H1 (cell line): Measurements from ENCODE around the gene FBXO41. TPM values are rescaled to one million over a fixed set of nuclear protein-coding genes. Genes with fewer than 3 reads are reported as not detected.

Source experiments
- CTCF ChIP-seq, 3 experiments: IDR thresholded peaks; 1 replicate in 2 of 3; 2 replicates in 1 of 3; pipeline versions ENCODE4 v1.5.1 to v1.6.1; 2011; ENCODE audit warnings: low read length in 3 of 3, mild to moderate bottlenecking in 3 of 3, inconsistent platforms in 2 of 3, low read depth in 1 of 3, moderate library complexity in 1 of 3; ENCODE audit not compliant: insufficient read depth in 1 of 3; ENCODE audit errors: control extremely low read depth in 1 of 3
- MAFK ChIP-seq: IDR thresholded peaks from 2 replicates; pipeline ENCODE4 v1.6.1; 2012; ENCODE audit warnings: low read depth, mild to moderate bottlenecking, improper control_type of control experiment, low read length
- POU5F1 ChIP-seq: IDR thresholded peaks from 2 replicates; pipeline ENCODE4 v1.6.1; 2011; ENCODE audit warnings: low read depth, mild to moderate bottlenecking, low read length, moderate library complexity
- RBBP5 ChIP-seq: IDR thresholded peaks from 2 replicates; pipeline ENCODE4 v1.7.1; 2012; ENCODE audit warnings: low read depth, mild to moderate bottlenecking, inconsistent platforms, low read length, moderate library complexity, borderline replicate concordance
- SP1 ChIP-seq: IDR thresholded peaks from 2 replicates; pipeline ENCODE4 v1.6.1; 2011; ENCODE audit warnings: low read depth, low read length
- TAF1 ChIP-seq: IDR thresholded peaks from 2 replicates; pipeline ENCODE4 v1.6.1; 2011; ENCODE audit warnings: mild to moderate bottlenecking, low read depth, low read length
- TBP ChIP-seq: IDR thresholded peaks from 2 replicates; pipeline ENCODE4 v1.6.1; 2011; ENCODE audit warnings: low read depth, low read length, improper control_type of control experiment
- USF2 ChIP-seq: IDR thresholded peaks from 2 replicates; pipeline ENCODE4 v1.6.1; 2011; ENCODE audit warnings: low read length, improper control_type of control experiment
- YY1 ChIP-seq: IDR thresholded peaks from 2 replicates; pipeline ENCODE4 v1.6.1; 2011; ENCODE audit warnings: low read depth, mild to moderate bottlenecking, low read length
- polyA plus RNA-seq, 7 experiments: library from polyadenylated mRNA; depleted of rRNA in 3 of 7; stranded (reverse) in 5 of 7; unstranded in 2 of 7; fragments of >200 nt in 5 of 7; fragments of 200-250 nt in 2 of 7; gene quantifications; 1 replicate in 5 of 7; 2 replicates in 1 of 7; 4 replicates in 1 of 7; pipeline versions ENCODE4 v1.2.1 to v1.2.3, GENCODE V29; 2011 to 2013; ENCODE audit warnings: missing spikeins in 2 of 7, mixed read lengths in 2 of 7
- total RNA-seq: library from RNA; stranded (reverse); fragmentation: NEBNext Ultra II Directional; extraction: Animal tissue kit (Norgen Biotek cat#: 25700); gene quantifications from 2 replicates; pipeline ENCODE4 v1.2.1, GENCODE V29; 2021
- TF ChIP-seq, protein P1 (sequence below): IDR thresholded peaks from 2 replicates; pipeline ENCODE4 v1.6.1; 2012; ENCODE audit warnings: low read length, inconsistent platforms

FBXO41 gene
- total and polyA plus RNA-seq, 2 of the 8 experiments (the other 6 are each of a cell fraction or from before 2014, with no cell fraction given), result 11.2 to 14.3 TPM

DNA sequence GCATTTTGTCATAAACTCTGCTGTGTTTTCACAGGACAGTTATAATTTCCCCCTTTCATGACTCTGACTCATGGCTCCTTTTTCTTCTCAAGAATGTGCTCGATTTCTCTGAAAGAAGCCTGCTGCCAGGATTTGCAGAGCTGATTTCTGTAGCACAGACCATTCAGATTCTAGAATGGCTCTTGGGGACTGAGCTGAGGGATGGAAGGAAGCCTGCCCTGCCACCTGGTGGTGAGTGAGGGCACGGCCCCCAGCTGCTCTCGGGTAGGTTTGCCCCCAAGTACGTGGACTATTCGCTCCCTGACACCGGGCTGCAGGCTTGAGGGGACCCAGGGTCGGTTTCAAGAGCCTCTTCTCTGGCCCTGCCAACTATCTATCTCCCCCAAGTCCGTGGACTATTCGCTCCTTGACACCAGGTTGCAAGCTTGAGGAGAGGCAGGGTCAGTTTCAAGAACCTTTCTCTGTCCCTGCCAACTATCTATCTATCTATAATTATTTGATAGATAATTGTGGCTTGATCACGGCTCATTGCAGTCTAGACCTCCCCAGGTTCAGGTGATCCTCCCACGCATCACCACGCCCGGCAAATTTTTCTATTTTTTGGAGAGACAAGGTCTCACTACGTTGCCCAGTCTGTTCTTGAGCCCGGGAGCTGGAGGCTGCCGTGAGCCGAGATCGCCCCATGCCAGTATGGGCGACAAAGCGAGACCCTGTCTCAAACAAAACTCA lies 71.7 kb downstream of the FBXO41 start (continued):
- TF ChIP-seq, protein P1, sequence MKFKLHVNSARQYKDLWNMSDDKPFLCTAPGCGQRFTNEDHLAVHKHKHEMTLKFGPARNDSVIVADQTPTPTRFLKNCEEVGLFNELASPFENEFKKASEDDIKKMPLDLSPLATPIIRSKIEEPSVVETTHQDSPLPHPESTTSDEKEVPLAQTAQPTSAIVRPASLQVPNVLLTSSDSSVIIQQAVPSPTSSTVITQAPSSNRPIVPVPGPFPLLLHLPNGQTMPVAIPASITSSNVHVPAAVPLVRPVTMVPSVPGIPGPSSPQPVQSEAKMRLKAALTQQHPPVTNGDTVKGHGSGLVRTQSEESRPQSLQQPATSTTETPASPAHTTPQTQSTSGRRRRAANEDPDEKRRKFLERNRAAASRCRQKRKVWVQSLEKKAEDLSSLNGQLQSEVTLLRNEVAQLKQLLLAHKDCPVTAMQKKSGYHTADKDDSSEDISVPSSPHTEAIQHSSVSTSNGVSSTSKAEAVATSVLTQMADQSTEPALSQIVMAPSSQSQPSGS, result no peak
- TF ChIP-seq POU5F1, result no peak
- no peak for TF ChIP-seq TBP
- TF ChIP-seq USF2, result no peak
- no peak for TF ChIP-seq MAFK
- peak; percentile 85 to 98 (median 97) for TF ChIP-seq CTCF (IDR thresholded peaks at IDR 0.05; ENCODE audit: control extremely low read depth in 1 of 3, insufficient read depth in 1 of 3, low read depth in 1 of 3, low read length in 3 of 3)
- TF ChIP-seq RBBP5, result no peak
- TF ChIP-seq TAF1, result no peak
- TF ChIP-seq SP1, result no peak
- 0 out of 2 replicates have a peak, but pooled peaks have one; percentile 33 for TF ChIP-seq YY1
